Measurements from ENCODE around the gene S100A5. TPM values are rescaled to one million over a fixed set of nuclear protein-coding genes. Genes with fewer than 3 reads are reported as not detected.

The S100A5 gene
- total RNA-seq, 1 donor from 2014 or later = not detected

GRCh38 chr1:153490272-153491051 is 50.3 kb downstream of the S100A5 start:
- DNase-seq = peak; percentile 33
- H3K9me3 Mint-ChIP-seq (ENCODE audit: unreplicated experiment) = no peaks in the 10 kb centered on the region
- H3K4me3 Mint-ChIP-seq (ENCODE audit: unreplicated experiment) = no peak overlapping the region
- TF ChIP-seq CTCF (IDR thresholded peaks at IDR 0.05; ENCODE audit: partially characterized antibody, unreplicated experiment) = no peak
- H3K27ac Mint-ChIP-seq (ENCODE audit: unreplicated experiment) = peak overlapping the region; percentile 60
- peaks cover 15% of the 10 kb centered on the region for H3K4me1 Mint-ChIP-seq (ENCODE audit: low read depth, unreplicated experiment)
- H3K36me3 Mint-ChIP-seq (ENCODE audit: unreplicated experiment) = no peaks in the 10 kb centered on the region
- H3K27me3 Mint-ChIP-seq (ENCODE audit: unreplicated experiment) = peaks cover 6% of the 10 kb centered on the region

- no peaks in the 10 kb centered on the region for H3K9me3 Mint-ChIP-seq (ENCODE audit: unreplicated experiment)
- H3K27me3 Mint-ChIP-seq (ENCODE audit: unreplicated experiment) = peaks cover 6% of the 10 kb centered on the region
- DNase-seq = no peak
- H3K4me1 Mint-ChIP-seq (ENCODE audit: low read depth, unreplicated experiment) = peaks cover 10% of the 10 kb centered on the region
- TF ChIP-seq CTCF (IDR thresholded peaks at IDR 0.05; ENCODE audit: partially characterized antibody, unreplicated experiment) = no peak
- no peaks in the 10 kb centered on the region for H3K36me3 Mint-ChIP-seq (ENCODE audit: unreplicated experiment)
- H3K27ac Mint-ChIP-seq (ENCODE audit: unreplicated experiment) = no peak overlapping the region
- H3K4me3 Mint-ChIP-seq (ENCODE audit: unreplicated experiment) = no peak overlapping the region
These were observed 52.0 kb downstream of the S100A5 start for GRCh38 chr1:153488731-153489130.

GRCh38 chr1:153487707-153488106 is 53.0 kb downstream of the S100A5 start:
- no peak for DNase-seq
- H3K36me3 Mint-ChIP-seq (ENCODE audit: unreplicated experiment) = no peaks in the 10 kb centered on the region
- H3K27me3 Mint-ChIP-seq (ENCODE audit: unreplicated experiment) = peaks cover 4% of the 10 kb centered on the region
- no peak overlapping the region for H3K27ac Mint-ChIP-seq (ENCODE audit: unreplicated experiment)
- peaks cover 10% of the 10 kb centered on the region for H3K4me1 Mint-ChIP-seq (ENCODE audit: low read depth, unreplicated experiment)
- no peak overlapping the region for H3K4me3 Mint-ChIP-seq (ENCODE audit: unreplicated experiment)
- no peak for TF ChIP-seq CTCF (IDR thresholded peaks at IDR 0.05; ENCODE audit: partially characterized antibody, unreplicated experiment)
- no peaks in the 10 kb centered on the region for H3K9me3 Mint-ChIP-seq (ENCODE audit: unreplicated experiment)

Other genes starting within 250 kb of the S100A5 start
- not detected for gene PGLYRP3, start 228.0 kb downstream of the S100A5 start, total RNA-seq (ENCODE audit: unreplicated experiment)
- gene PGLYRP4, start 192.1 kb downstream of the S100A5 start, total RNA-seq (ENCODE audit: unreplicated experiment) = not detected
- not detected for gene S100A9, start 183.1 kb downstream of the S100A5 start, total RNA-seq (ENCODE audit: unreplicated experiment)
- not detected for gene S100A12, start 165.3 kb downstream of the S100A5 start, total RNA-seq (ENCODE audit: unreplicated experiment)
- gene S100A8, start 149.9 kb downstream of the S100A5 start, total RNA-seq (ENCODE audit: unreplicated experiment) = not detected
- not detected for gene S100A7A, start 124.4 kb downstream of the S100A5 start, total RNA-seq (ENCODE audit: unreplicated experiment)
- not detected for gene S100A7, start 80.3 kb downstream of the S100A5 start, total RNA-seq (ENCODE audit: unreplicated experiment)
- gene S100A6, start 4.9 kb downstream of the S100A5 start, total RNA-seq (ENCODE audit: unreplicated experiment) = 41.9 TPM
- gene S100A4, start 4.9 kb upstream of the S100A5 start, total RNA-seq (ENCODE audit: unreplicated experiment) = 4.7 TPM
- gene S100A3, start 8.3 kb upstream of the S100A5 start, total RNA-seq (ENCODE audit: unreplicated experiment) = not detected
- 1.1 TPM for gene S100A2, start 24.9 kb upstream of the S100A5 start, total RNA-seq (ENCODE audit: unreplicated experiment)
- gene S100A16, start 72.2 kb upstream of the S100A5 start, total RNA-seq (ENCODE audit: unreplicated experiment) = 1.1 TPM
- not detected for gene S100A14, start 75.4 kb upstream of the S100A5 start, total RNA-seq (ENCODE audit: unreplicated experiment)
- gene S100A13, start 86.6 kb upstream of the S100A5 start, total RNA-seq (ENCODE audit: unreplicated experiment) = 92.8 TPM
- gene S100A1, start 87.5 kb upstream of the S100A5 start, total RNA-seq (ENCODE audit: unreplicated experiment) = 35.4 TPM
- gene CHTOP, start 93.1 kb upstream of the S100A5 start, total RNA-seq (ENCODE audit: unreplicated experiment) = 84.7 TPM
- 30.8 TPM for gene SNAPIN, start 117.8 kb upstream of the S100A5 start, total RNA-seq (ENCODE audit: unreplicated experiment)
- 221 TPM for gene ILF2, start 130.1 kb upstream of the S100A5 start, total RNA-seq (ENCODE audit: unreplicated experiment)
- gene NPR1, start 137.8 kb upstream of the S100A5 start, total RNA-seq (ENCODE audit: unreplicated experiment) = not detected
- gene INTS3, start 187.1 kb upstream of the S100A5 start, total RNA-seq (ENCODE audit: unreplicated experiment) = 56.7 TPM
- 10.8 TPM for gene SLC27A3, start 234.5 kb upstream of the S100A5 start, total RNA-seq (ENCODE audit: unreplicated experiment)

All from glutamatergic neuron (in vitro differentiated cells).